Measurements from ENCODE around the gene KIF16B.

Gene KIF16B

DNA sequence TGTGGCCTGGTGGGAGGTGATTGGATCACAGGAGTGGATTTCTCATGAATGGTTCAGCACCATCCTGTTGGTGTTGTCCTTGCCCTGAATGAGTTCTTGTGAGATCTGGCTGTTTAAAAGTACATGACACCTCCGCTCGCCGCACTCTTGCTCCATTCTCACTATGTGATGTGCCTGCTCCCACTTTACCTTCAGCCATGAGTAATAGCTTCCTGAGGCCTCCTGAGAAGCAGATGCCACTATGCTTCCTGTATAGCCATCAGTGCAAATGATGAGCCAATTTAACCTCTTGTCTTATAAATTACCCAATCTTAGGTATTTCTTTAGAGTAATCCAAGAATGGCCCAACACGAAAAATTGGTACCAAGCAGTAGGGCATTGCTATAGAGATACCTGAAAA lies 34.5 kb downstream of the KIF16B start:
- no peaks in the 10 kb centered on the region for H3K27me3 ChIP-seq (ENCODE audit: low read depth, low read length)
- TF ChIP-seq EZH2phosphoT487 (IDR thresholded peaks at IDR 0.05; ENCODE audit: low read depth) = no peak
- TF ChIP-seq, protein P1, sequence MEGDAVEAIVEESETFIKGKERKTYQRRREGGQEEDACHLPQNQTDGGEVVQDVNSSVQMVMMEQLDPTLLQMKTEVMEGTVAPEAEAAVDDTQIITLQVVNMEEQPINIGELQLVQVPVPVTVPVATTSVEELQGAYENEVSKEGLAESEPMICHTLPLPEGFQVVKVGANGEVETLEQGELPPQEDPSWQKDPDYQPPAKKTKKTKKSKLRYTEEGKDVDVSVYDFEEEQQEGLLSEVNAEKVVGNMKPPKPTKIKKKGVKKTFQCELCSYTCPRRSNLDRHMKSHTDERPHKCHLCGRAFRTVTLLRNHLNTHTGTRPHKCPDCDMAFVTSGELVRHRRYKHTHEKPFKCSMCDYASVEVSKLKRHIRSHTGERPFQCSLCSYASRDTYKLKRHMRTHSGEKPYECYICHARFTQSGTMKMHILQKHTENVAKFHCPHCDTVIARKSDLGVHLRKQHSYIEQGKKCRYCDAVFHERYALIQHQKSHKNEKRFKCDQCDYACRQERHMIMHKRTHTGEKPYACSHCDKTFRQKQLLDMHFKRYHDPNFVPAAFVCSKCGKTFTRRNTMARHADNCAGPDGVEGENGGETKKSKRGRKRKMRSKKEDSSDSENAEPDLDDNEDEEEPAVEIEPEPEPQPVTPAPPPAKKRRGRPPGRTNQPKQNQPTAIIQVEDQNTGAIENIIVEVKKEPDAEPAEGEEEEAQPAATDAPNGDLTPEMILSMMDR (IDR thresholded peaks at IDR 0.05; ENCODE audit: low read depth, low read length) = no peak
- no peaks in the 10 kb centered on the region for H3K36me3 ChIP-seq (replicated peaks; ENCODE audit: low read depth, low read length)
- no peak overlapping the region for H2AFZ ChIP-seq (ENCODE audit: low read depth, low read length)
- H3K79me2 ChIP-seq (ENCODE audit: low read length) = no peaks in the 10 kb centered on the region; the same call in 1 of the 2 replicates
- no peaks in the 10 kb centered on the region for H3K9me3 ChIP-seq (ENCODE audit: insufficient read depth, low read length)
- H3K4me1 ChIP-seq (ENCODE audit: low read length) = no peaks in the 10 kb centered on the region
- H3K4me2 ChIP-seq (ENCODE audit: low read length) = no peak overlapping the region
- no peak overlapping the region for H3K27ac ChIP-seq (ENCODE audit: low read length)
- H3K9ac ChIP-seq (ENCODE audit: low read length) = no peak overlapping the region
- H3K4me3 ChIP-seq (ENCODE audit: low read length) = no peak overlapping the region
- H4K20me1 ChIP-seq (ENCODE audit: insufficient read depth, low read length) = no peaks in the 10 kb centered on the region

DNA sequence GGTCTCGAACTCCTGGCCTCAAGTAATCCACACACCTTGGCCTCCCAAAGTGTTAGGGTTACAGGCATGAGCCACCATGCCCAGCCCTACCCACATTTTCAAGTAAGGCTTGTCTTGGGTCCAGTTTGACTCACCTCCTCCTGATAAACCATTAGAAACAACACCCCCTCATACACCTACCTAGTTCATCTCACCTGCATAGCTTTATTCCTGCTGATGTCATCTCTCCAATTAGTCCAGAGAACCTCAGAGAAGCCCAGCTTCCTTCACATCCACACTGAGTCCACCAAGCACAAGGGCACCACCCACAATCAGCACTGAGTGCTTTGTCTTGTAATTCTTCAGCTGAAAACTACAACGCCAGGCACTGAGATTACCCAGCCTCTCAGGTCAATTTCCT lies 35.3 kb downstream of the KIF16B start:
- Histone ChIP-seq H3K4me3 (ENCODE audit: low read length) (no peak overlapping the region), H3K4me2 (ENCODE audit: low read length) (no peak overlapping the region), H3K79me2 (ENCODE audit: low read length) (no peaks in the 10 kb centered on the region), H3K4me1 (ENCODE audit: low read length) (no peaks in the 10 kb centered on the region), H3K9me3 (ENCODE audit: insufficient read depth, low read length) (no peaks in the 10 kb centered on the region), H3K9ac (ENCODE audit: low read length) (no peak overlapping the region), H3K27me3 (ENCODE audit: low read depth, low read length) (no peaks in the 10 kb centered on the region), H2AFZ (ENCODE audit: low read depth, low read length) (no peak overlapping the region), H3K36me3 (replicated peaks; ENCODE audit: low read depth, low read length) (no peaks in the 10 kb centered on the region), H4K20me1 (ENCODE audit: insufficient read depth, low read length) (no peaks in the 10 kb centered on the region), H3K27ac (ENCODE audit: low read length) (no peak overlapping the region)
- TF ChIP-seq, protein P1 (IDR thresholded peaks at IDR 0.05; ENCODE audit: low read depth, low read length) = no peak

DNA sequence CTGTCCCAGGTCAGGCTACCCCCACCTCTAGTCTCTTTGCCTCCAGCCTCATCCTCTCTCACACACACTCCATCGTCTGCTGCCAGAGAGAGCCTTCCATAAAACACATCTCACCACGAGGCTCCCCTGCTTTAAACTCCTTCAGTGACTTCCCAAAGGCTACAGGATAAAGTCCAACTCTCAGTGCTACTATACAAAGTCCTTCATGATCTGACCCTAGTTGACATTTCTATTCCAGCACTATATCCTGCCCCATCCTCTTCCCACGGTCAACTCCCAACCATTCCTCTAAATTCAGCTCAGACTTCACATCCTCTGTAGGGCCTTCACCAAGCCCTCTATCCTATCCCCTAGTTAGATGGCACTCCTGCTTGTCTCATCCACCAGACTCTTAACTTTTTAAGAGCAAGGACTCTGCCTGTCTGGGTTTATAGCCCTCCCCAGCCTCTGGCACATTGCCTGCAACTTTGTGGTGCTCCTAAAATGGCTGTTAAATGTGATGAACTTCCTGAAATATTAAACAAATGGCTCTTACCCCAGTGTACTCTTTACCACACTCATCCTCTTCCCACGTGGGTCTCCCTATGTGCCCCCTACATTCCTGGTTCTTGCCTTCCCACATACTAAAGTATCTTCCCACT lies 36.1 kb downstream of the KIF16B start:
- no peaks in the 10 kb centered on the region for H3K9me3 ChIP-seq (ENCODE audit: insufficient read depth, low read length)
- H4K20me1 ChIP-seq (ENCODE audit: insufficient read depth, low read length) = no peaks in the 10 kb centered on the region
- H2AFZ ChIP-seq (ENCODE audit: low read depth, low read length) = no peak overlapping the region
- H3K4me2 ChIP-seq (ENCODE audit: low read length) = no peak overlapping the region
- H3K27me3 ChIP-seq (ENCODE audit: low read depth, low read length) = no peaks in the 10 kb centered on the region
- H3K9ac ChIP-seq (ENCODE audit: low read length) = no peak overlapping the region
- H3K4me3 ChIP-seq (ENCODE audit: low read length) = no peak overlapping the region
- no peak for TF ChIP-seq EZH2phosphoT487 (IDR thresholded peaks at IDR 0.05; ENCODE audit: low read depth)
- TF ChIP-seq, protein P1 (IDR thresholded peaks at IDR 0.05; ENCODE audit: low read depth, low read length) = no peak
- H3K27ac ChIP-seq (ENCODE audit: low read length) = no peak overlapping the region
- H3K36me3 ChIP-seq (replicated peaks; ENCODE audit: low read depth, low read length) = no peaks in the 10 kb centered on the region
- H3K79me2 ChIP-seq (ENCODE audit: low read length) = no peaks in the 10 kb centered on the region
- H3K4me1 ChIP-seq (ENCODE audit: low read length) = no peaks in the 10 kb centered on the region

DNA sequence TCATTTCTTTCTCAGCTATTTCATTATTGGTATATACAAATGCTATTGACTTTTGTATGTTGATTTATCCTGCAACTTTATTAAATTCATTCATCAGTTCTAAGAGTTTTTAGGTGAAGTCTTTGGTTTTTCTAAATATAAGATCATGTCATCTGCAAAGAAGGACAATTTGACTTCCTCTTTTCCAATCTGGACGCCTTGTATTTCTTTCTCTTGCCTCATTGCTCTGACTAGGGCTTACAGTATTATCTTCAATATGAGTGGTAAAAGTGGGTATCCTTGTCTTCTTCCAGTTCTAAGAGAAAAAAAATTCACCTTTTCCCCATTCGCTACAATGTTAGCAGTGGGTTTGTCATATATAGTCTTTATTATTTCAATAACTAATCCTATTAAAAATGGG lies 38.0 kb downstream of the KIF16B start:
- no peak overlapping the region for H2AFZ ChIP-seq (ENCODE audit: low read depth, low read length)
- H3K27ac ChIP-seq (ENCODE audit: low read length) = no peak overlapping the region
- TF ChIP-seq EZH2phosphoT487 (IDR thresholded peaks at IDR 0.05; ENCODE audit: low read depth) = no peak
- TF ChIP-seq, protein P1 (IDR thresholded peaks at IDR 0.05; ENCODE audit: low read depth, low read length) = no peak
- no peaks in the 10 kb centered on the region for H3K36me3 ChIP-seq (replicated peaks; ENCODE audit: low read depth, low read length)
- H4K20me1 ChIP-seq (ENCODE audit: insufficient read depth, low read length) = no peaks in the 10 kb centered on the region
- no peak overlapping the region for H3K4me2 ChIP-seq (ENCODE audit: low read length)
- H3K79me2 ChIP-seq (ENCODE audit: low read length) = no peaks in the 10 kb centered on the region
- H3K9ac ChIP-seq (ENCODE audit: low read length) = no peak overlapping the region
- H3K4me3 ChIP-seq (ENCODE audit: low read length) = no peak overlapping the region
- H3K9me3 ChIP-seq (ENCODE audit: insufficient read depth, low read length) = no peaks in the 10 kb centered on the region
- no peaks in the 10 kb centered on the region for H3K4me1 ChIP-seq (ENCODE audit: low read length)
- H3K27me3 ChIP-seq (ENCODE audit: low read depth, low read length) = no peaks in the 10 kb centered on the region
